Loucy (cell line): ENCODE data around the gene SUN1.

ENCODE experiments used
- H2AFZ ChIP-seq: fragments of 200-600 bp; sonication (generic); 2 replicates; pipeline ENCODE4 v1.6.0; 2016; ENCODE audit warnings: antibody characterized with exemption, mild to moderate bottlenecking, low read length, moderate library complexity
- H3F3A ChIP-seq: fragments of 200-600 bp; 2 replicates; pipeline ENCODE4 v1.6.0; 2016; ENCODE audit warnings: antibody characterized with exemption, low read depth, mild to moderate bottlenecking
- H3K27me3 ChIP-seq: fragments of 200-600 bp; sonication (generic); 2 replicates; pipeline ENCODE4 v1.6.1; 2014; ENCODE audit warnings: low read length, mild to moderate bottlenecking; ENCODE audit not compliant: insufficient read depth, poor library complexity, severe bottlenecking
- H3K36me3 ChIP-seq: fragments of 200-600 bp; sonication (generic); 2 replicates; pipeline ENCODE4 v1.6.1; 2016; ENCODE audit warnings: low read length; ENCODE audit not compliant: insufficient read depth
- H3K4me1 ChIP-seq: fragments of 200-600 bp; sonication (generic); 2 replicates; pipeline ENCODE4 v1.5.1; 2014; ENCODE audit warnings: low read length, mild to moderate bottlenecking; ENCODE audit not compliant: insufficient read depth, poor library complexity, severe bottlenecking
- H3K4me2 ChIP-seq: fragments of 200-600 bp; sonication (generic); 2 replicates; pipeline ENCODE4 v1.6.0; 2014; ENCODE audit warnings: antibody characterized with exemption, low read length, low read depth, mild to moderate bottlenecking; ENCODE audit not compliant: poor library complexity, severe bottlenecking
- H3K4me3 ChIP-seq: fragments of 200-600 bp; sonication (generic); 2 replicates; pipeline ENCODE4 v1.5.1; 2014; ENCODE audit warnings: low read length, mild to moderate bottlenecking, mixed read lengths; ENCODE audit not compliant: poor library complexity, severe bottlenecking
- H3K79me2 ChIP-seq: fragments of 200-600 bp; sonication (generic); 2 replicates; pipeline ENCODE4 v1.6.1; 2014; ENCODE audit warnings: low read length; ENCODE audit not compliant: insufficient read depth
- H3K9ac ChIP-seq: fragments of 200-600 bp; sonication (generic); 2 replicates; pipeline ENCODE4 v1.6.0; 2014; ENCODE audit warnings: mild to moderate bottlenecking, low read depth, low read length, moderate library complexity; ENCODE audit not compliant: poor library complexity, severe bottlenecking
- H3K9me2 ChIP-seq: fragments of 200-600 bp; sonication (generic); replicated peaks from 2 replicates; pipeline ENCODE4 v1.6.1; 2016; ENCODE audit warnings: low read depth, low read length, mixed read lengths
- H3K9me3 ChIP-seq: fragments of 200-600 bp; sonication (generic); 2 replicates; pipeline ENCODE4 v1.6.1; 2014; ENCODE audit warnings: mild to moderate bottlenecking, antibody characterized with exemption, low read length, low read depth; ENCODE audit not compliant: insufficient read depth
- H4K20me1 ChIP-seq: fragments of 200-600 bp; sonication (generic); 2 replicates; pipeline ENCODE4 v1.6.0; 2014; ENCODE audit warnings: antibody characterized with exemption, low read length, mild to moderate bottlenecking; ENCODE audit not compliant: insufficient read depth, poor library complexity, severe bottlenecking
- EZH2phosphoT487 ChIP-seq: fragments of 200-600 bp; IDR thresholded peaks from 2 replicates; pipeline ENCODE4 v1.6.1; 2018; ENCODE audit warnings: antibody characterized with exemption, mild to moderate bottlenecking, moderate library complexity, borderline replicate concordance
- TF ChIP-seq, protein P1 (sequence below): fragments of 200-600 bp; sonication (generic); conservative IDR thresholded peaks from 2 replicates; pipeline ENCODE4 v1.5.1; 2014; ENCODE audit warnings: mild to moderate bottlenecking, antibody characterized with exemption, low read length

The SUN1 gene

DNA sequence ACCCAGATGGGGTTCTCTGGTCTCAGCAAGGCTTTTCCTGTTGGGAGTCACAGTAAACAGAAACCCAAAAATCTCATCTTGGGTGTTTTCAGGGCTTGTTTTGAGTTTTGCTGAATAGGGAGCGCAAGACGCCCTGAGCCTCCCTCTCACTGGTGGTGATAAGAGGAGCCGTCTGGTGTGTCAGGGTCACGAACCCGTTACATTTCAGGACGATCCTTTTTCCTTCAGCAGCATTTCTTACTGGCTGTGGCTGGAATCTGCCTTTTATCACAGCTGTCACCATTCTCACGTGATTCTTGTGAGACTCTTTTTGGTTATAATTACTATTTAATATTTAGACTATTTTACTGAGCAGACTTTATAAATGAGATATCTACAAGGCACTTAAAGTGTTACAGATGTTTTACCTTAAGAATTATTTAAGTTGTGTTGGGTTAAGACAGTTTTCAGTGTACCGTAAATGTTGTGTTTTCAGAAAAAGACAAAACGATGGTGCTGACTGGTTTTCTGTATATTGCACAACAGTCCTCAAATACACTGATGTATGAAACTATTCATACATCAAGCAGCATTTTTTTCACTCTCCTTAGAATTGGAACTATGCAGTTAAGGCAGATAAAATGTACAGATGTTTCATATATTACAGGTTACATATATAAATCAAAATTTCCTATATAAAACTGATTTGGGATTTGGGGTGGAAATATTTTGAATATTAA lies 41.9 kb downstream of the SUN1 start:
- Histone ChIP-seq H3K4me3 (no peak overlapping the region), H3K4me2 (no peak overlapping the region), H3K9me3 (no peaks in the 10 kb centered on the region), H3K9me2 (no peaks in the 10 kb centered on the region), H3K27me3 (no peaks in the 10 kb centered on the region), H3K9ac (no peak overlapping the region), H3K79me2 (peaks cover 23% of the 10 kb centered on the region), H4K20me1 (peaks cover 16% of the 10 kb centered on the region), H2AFZ (no peak overlapping the region), H3F3A (peaks cover 19% of the 10 kb centered on the region), H3K4me1 (peaks cover 17% of the 10 kb centered on the region), H3K36me3 (peaks cover 22% of the 10 kb centered on the region; the same call in 1 of the 2 replicates)
- TF ChIP-seq, protein P1, sequence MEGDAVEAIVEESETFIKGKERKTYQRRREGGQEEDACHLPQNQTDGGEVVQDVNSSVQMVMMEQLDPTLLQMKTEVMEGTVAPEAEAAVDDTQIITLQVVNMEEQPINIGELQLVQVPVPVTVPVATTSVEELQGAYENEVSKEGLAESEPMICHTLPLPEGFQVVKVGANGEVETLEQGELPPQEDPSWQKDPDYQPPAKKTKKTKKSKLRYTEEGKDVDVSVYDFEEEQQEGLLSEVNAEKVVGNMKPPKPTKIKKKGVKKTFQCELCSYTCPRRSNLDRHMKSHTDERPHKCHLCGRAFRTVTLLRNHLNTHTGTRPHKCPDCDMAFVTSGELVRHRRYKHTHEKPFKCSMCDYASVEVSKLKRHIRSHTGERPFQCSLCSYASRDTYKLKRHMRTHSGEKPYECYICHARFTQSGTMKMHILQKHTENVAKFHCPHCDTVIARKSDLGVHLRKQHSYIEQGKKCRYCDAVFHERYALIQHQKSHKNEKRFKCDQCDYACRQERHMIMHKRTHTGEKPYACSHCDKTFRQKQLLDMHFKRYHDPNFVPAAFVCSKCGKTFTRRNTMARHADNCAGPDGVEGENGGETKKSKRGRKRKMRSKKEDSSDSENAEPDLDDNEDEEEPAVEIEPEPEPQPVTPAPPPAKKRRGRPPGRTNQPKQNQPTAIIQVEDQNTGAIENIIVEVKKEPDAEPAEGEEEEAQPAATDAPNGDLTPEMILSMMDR: no peak
- no peak for TF ChIP-seq EZH2phosphoT487

DNA sequence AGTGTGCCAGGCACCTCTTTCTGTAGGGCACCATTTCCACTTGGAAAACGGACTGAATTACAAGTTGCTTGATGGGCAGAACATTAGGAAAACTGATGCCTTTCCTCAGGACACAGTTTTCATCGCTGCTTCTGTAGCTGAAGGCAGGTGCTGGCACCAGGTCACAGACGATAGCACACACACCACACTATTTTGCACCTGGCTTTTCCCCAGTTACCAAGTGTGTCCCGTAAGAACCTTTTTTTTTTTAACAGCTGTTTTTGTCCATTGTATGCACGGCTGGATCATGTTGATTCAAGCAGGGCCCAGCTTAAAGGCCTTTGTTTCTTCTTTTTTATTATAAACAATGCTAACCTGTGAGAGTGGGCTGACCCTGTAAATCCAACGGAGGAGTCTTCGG lies 42.8 kb downstream of the SUN1 start:
- Histone ChIP-seq H3K36me3 (peaks cover 16% of the 10 kb centered on the region; the same call in 1 of the 2 replicates), H4K20me1 (peaks cover 22% of the 10 kb centered on the region), H3K4me3 (no peak overlapping the region), H3K4me1 (peaks cover 21% of the 10 kb centered on the region), H3K9me2 (no peaks in the 10 kb centered on the region), H3K27me3 (no peaks in the 10 kb centered on the region), H3F3A (peaks cover 19% of the 10 kb centered on the region), H3K4me2 (no peak overlapping the region), H3K9me3 (no peaks in the 10 kb centered on the region), H3K9ac (no peak overlapping the region), H3K79me2 (peaks cover 32% of the 10 kb centered on the region), H2AFZ (no peak overlapping the region)
- TF ChIP-seq EZH2phosphoT487: no peak
- TF ChIP-seq, protein P1: no peak

DNA sequence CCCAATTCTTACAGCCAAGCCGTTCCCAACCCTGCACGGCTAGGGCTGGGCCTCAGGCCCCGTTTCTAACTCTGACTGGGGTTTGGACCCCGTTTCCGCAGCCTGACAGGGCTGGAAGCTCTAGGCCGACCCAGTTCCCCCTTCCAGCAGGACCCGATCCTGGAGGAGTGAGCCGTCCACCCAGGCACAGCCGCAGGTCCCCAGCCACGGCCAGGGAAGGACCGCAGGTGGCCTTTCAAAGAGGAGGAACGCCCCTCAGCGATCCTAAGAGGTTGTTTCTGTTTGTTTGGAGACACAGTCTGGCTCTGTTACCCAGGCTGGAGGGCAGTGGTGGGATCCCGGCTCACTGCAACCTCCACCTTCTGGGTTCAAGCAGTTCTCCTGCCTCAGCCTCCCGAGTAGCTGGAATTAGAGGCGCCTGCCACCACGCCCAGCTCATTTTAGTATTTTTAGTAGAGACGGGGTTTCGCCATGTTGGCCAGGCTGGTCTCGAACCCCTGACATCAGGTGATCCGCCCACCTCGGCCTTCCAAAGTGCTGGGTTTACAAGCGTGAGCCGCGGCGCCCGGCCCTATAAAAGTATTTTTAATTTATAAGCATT lies 43.3 kb downstream of the SUN1 start:
- no peak overlapping the region for H3K4me3 ChIP-seq
- peaks cover 26% of the 10 kb centered on the region for H4K20me1 ChIP-seq
- H3K4me1 ChIP-seq: peaks cover 21% of the 10 kb centered on the region
- H3K4me2 ChIP-seq: no peak overlapping the region
- no peaks in the 10 kb centered on the region for H3K9me3 ChIP-seq
- H2AFZ ChIP-seq: no peak overlapping the region
- H3K27me3 ChIP-seq: no peaks in the 10 kb centered on the region
- H3K79me2 ChIP-seq: peaks cover 37% of the 10 kb centered on the region
- H3K36me3 ChIP-seq: peaks cover 16% of the 10 kb centered on the region; the same call in 1 of the 2 replicates
- H3F3A ChIP-seq: peaks cover 19% of the 10 kb centered on the region
- no peaks in the 10 kb centered on the region for H3K9me2 ChIP-seq
- TF ChIP-seq EZH2phosphoT487: no peak
- TF ChIP-seq, protein P1: no peak
- no peak overlapping the region for H3K9ac ChIP-seq
